Germinal center (tissue), 1 donor: ENCODE measurements around the gene CEACAM21.

Source experiments
- DNase-seq: peaks from one replicate; pipeline ENCODE4 v3.0.0; 2012; ENCODE audit warnings: mixed read lengths, low spot score

CEACAM21 gene

GRCh38 chr19:41619018-41619556 is 43.1 kb downstream of the CEACAM21 start:
- no peak for DNase-seq

GRCh38 chr19:41620171-41620570 is 44.2 kb downstream of the CEACAM21 start:
- DNase-seq = no peak

DNA sequence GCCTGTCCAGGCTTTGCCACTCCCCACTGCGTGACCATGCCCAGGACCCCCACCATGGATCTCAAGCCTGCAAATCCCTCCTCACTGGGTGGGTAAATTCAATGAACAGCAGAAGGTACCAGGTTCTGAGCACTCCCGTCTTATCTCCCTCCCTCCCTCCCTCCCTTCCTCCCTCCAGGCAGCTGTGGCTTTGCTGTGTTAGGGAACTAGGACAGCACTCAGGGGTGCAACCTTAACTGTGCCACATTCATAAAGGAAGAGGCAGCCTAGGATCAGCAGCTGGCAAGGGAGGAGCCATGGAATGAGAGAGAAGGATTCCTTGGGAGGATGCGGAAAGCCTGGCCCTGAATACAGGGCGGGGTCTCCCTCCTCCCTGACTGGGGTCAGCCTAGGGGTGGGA is 45.3 kb downstream of the CEACAM21 start:
- DNase-seq = no peak

DNA sequence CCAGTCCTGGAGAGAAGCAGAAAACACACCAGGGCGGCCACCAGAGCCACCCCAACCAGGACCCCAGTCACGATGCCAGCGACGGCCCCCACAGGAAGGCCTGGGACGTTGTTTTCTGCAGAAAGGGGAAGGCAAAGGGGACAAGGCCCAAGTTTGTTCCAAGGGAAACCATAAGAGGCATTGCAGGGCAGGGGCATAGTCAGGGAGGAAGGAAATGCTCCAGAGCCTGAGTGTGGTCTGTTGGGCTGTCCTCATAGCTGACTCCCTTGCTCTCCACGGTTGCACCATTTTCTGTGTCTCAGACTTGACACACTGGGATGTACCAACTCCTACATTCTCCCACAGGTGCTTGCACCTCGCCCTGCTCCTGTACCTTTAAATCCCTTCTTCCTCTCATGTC is 45.7 kb downstream of the CEACAM21 start:
- DNase-seq = no peak

DNA sequence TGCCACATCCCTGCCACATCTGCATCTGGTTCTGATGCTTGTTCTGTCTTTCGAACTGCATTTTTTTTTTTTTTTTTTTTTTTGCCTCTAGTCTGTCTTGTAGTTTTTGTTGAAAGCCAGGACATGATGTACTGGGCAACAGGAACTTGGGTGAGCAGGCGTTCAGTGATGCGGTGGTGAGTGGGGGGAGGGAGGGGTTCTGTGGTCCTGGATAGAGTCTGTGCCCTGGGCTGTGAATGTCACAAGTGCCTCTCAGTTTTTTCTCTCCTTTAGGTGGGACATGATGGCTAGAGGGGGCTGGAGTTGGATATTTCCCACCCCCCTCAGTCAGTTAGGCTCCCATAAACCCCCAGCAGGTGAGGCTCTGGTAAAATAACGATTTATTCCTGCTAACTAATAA is 47.4 kb downstream of the CEACAM21 start:
- no peak for DNase-seq

- DNase-seq = no peak
These were observed 48.5 kb downstream of the CEACAM21 start for GRCh38 chr19:41624515-41624914.

DNA sequence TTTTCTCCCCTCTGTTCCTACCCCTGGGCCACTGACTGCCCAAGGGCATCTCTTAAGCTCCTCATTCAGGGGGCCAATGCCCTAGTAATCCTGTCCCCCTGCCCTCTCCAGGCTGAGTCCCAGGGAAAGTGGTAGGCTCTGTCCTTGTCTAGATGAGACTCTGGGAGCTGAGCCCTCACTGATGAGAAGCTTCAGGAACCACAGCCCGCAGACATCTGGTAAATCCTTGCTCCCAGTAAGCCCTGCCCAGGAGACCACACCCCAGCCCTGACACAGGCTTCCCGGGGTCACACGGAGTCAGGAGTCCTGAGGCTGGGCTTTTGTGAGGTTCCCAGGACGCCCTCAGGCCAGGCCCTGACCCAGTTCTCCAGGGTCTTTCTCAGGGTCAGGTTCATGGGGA is 49.0 kb downstream of the CEACAM21 start:
- DNase-seq = no peak

- DNase-seq = no peak
These were observed 50.3 kb downstream of the CEACAM21 start for GRCh38 chr19:41626278-41626677.

- no peak for DNase-seq
These were observed 50.9 kb downstream of the CEACAM21 start, which contains the start of gene CEACAM4 for GRCh38 chr19:41626877-41627276. CEACAM4 (minus strand) TSS chr19:41627074; CDS start chr19:41626963, 111 bp downstream.

GRCh38 chr19:41627966-41628675 is 52.2 kb downstream of the CEACAM21 start:
- DNase-seq = no peak
